Peyer's patch (tissue), 4 donors: ENCODE results near the gene TMEM126B.

ENCODE experiments used
- POLR2A ChIP-seq, 2 donors: fragments of 450-650 bp; IDR thresholded peaks; one replicate each; pipeline ENCODE4 v1.5.1; 2017; ENCODE audit warnings: antibody characterized with exemption in 2 of 2, mild to moderate bottlenecking in 2 of 2, moderate library complexity in 2 of 2
- TF ChIP-seq, protein P1 (sequence below), 6 experiments: fragments of 450-650 bp in 4 of 6; fragments of 200-600 bp in 2 of 6; sonication (generic) in 1 of 6; IDR thresholded peaks; one replicate each; pipeline ENCODE4 v1.5.1; 2017 to 2019; ENCODE audit warnings: antibody characterized with exemption in 6 of 6, mild to moderate bottlenecking in 3 of 6, moderate library complexity in 1 of 6

DNA sequence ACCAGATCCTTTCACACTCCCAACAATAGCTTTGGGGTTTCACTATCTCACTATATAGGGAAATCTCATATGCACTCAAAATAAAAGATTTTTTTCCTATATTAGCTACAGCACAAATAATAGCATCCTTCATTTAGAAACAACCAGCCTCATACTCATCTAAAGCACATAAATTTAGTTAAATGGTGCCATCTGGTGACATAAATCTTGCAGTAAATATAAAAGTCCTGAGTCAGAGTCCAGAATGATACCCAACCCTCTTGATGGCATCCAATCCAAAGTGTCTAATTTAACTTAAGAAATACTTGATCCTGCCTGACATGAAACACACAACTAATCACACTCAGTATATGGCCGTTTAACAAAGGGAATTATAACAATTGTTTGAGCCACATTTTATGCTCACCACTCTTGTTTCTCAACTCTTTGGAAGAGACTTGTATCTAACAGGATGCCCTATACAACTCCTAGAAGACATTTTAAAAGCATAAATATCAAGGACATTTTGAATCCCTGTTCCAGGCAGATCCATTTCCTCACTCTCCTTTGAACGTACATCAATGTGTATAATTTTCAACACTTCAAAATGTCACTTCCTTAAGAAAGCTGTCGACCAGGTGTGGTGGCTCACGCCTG lies 37.4 kb upstream of the TMEM126B start:
- TF ChIP-seq, protein P1, sequence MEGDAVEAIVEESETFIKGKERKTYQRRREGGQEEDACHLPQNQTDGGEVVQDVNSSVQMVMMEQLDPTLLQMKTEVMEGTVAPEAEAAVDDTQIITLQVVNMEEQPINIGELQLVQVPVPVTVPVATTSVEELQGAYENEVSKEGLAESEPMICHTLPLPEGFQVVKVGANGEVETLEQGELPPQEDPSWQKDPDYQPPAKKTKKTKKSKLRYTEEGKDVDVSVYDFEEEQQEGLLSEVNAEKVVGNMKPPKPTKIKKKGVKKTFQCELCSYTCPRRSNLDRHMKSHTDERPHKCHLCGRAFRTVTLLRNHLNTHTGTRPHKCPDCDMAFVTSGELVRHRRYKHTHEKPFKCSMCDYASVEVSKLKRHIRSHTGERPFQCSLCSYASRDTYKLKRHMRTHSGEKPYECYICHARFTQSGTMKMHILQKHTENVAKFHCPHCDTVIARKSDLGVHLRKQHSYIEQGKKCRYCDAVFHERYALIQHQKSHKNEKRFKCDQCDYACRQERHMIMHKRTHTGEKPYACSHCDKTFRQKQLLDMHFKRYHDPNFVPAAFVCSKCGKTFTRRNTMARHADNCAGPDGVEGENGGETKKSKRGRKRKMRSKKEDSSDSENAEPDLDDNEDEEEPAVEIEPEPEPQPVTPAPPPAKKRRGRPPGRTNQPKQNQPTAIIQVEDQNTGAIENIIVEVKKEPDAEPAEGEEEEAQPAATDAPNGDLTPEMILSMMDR (IDR thresholded peaks at IDR 0.05), result peak in 3 of 6 experiments; percentile 33 to 39 (median 34)
- TF ChIP-seq POLR2A (IDR thresholded peaks at IDR 0.05), result no peak
